Activated CD4-positive, alpha-beta T cell treated with anti-CD3 and anti-CD28 coated beads, Interleukin-2, amount 50 U/mL, for 16 hours (primary cell): ENCODE measurements around the gene VSTM2B.

Experiments
- DNase-seq: peaks from one replicate; pipeline ENCODE4 v3.0.0-alpha.2; 2020

VSTM2B gene

GRCh38 chr19:29497241-29497640, 28.6 kb upstream of the VSTM2B start:
- no peak for DNase-seq

DNA sequence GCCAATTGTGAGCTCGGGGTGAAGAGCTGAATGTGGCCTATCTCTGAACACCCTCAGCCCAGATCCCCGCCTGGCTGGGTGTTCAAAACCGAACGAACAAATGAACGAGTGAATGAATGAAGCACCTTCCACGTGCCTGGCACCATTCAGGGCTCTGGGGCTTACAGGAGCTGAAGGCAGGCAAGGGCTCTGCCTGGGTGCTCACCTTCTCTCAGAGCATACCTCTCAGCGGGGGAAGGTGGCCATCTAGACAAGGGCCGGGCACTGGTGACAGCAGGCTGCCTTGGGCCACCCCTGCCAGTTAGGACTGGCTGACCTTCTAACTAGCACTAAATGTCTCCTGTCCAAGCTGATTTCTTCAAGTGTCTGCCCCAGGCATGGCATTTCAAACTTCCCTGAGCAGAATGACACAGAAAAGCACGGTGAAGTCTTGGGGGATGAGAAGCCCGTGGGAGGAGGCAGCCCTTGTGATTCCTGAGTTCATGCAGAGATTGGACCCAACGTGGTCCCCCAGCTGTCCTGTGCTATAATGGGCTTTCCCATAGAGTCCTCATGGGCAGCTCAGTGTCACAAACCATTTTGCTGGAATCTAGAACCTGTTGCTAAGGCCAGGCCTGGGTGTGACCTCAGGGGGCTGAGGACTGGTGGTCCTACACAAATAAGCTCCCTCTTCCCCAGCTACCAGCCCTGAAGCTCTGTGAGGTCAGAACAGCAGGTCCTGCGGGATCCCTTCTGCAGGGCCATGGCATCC, 27.9 kb upstream of the VSTM2B start:
- no peak for DNase-seq

- DNase-seq: no peak
Measured at GRCh38 chr19:29499261-29499920, 26.4 kb upstream of the VSTM2B start.

DNA sequence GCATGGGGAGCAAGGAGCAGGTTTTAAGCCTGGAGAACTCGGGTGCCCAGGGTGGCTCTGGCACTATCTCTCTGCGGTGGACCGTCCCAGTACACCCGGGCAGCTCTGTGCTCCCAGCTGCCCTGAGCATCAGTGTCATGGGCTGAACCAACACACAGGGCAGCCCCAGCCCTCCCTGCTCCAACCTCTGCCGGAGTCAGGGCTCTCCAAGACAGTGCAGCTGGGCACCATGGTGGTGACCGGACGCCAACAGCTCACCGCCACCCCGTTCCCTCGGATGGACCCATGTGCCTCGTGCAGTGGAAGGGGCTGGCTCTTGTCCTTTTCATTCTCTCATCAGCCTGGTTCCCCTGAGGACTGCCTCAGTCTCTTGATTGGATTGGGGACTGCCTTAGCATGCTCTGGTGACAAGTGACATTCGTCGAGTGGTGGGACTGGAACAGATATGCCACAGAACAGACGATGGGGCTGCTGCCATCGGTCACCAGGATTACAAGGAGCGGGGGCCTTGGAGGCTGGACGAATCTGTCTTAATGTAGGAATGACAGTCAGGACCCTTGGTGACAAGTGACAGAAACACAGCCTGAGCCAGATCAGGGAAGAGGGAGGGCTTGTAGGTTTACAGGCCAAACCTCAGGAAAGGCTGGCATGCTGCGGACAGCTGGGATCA, 25.7 kb upstream of the VSTM2B start:
- no peak for DNase-seq

- DNase-seq: no peak
Measured at GRCh38 chr19:29501816-29502580, 23.8 kb upstream of the VSTM2B start.

DNA sequence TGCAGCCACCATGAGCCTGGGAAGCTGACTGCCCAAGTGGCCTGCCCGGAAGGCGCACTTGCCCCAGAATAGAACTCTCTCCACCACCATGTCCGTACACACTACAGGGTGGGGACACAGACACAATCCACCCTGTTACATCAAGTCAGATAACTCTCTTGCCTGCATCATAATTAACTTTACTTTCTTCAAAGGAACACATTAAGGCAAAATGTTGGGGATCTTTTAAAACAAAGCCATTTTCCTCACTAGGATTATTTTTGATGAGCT, 23.3 kb upstream of the VSTM2B start:
- DNase-seq: no peak

DNA sequence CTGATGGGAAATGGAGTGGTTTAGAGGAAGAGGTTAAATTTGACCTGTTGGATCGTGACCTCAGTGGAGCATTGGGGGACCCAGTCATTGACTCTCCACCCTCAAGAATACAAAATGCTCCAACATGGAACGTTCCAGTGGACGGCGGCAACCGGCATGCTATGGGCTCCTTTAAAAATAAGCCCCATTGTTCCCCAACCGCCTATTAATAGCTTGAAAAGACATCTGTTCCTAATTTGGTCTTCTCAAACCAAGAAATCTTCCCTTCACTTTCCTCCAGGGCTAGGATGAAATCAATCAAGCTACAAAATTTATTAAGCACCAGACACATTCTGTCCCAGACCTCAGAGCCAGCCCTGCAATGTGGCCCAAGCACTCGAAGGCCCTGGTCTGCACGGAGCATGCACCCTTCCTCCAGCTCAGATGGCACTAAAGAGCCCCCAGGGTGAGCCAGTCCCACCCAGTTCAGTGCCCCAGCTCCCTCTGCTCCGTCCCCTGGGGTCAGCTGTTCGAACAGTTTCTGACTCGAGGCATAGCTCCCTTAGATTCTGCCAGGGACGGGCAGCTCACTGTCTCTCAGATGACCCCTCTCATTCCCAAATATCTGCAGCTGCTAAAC, 22.5 kb upstream of the VSTM2B start:
- no peak for DNase-seq

DNA sequence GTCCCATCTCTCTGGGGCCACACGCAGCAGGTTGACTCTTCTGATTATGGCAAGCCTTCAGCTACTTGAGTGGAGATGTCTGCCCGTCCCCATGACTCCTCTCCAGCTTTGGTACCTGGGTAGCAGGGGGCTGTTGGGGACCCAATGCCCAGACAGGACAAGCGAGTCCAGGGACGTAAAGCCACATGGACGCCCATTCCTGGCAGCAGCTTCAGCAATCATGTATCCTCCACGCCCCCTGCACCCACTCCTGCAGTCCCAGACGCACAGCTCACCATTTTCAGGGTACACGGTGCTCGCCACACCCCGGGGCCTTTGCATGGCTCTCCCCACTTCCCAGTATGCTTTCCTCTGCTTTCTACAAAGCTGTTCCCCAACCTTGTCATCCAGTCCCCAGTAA, 22.0 kb upstream of the VSTM2B start:
- no peak for DNase-seq

GRCh38 chr19:29504454-29504853, 21.3 kb upstream of the VSTM2B start:
- no peak for DNase-seq

GRCh38 chr19:29505097-29505824, 20.5 kb upstream of the VSTM2B start:
- DNase-seq: no peak

GRCh38 chr19:29506619-29506911, 19.2 kb upstream of the VSTM2B start:
- no peak for DNase-seq

GRCh38 chr19:29507081-29507860, 18.5 kb upstream of the VSTM2B start:
- no peak for DNase-seq

DNA sequence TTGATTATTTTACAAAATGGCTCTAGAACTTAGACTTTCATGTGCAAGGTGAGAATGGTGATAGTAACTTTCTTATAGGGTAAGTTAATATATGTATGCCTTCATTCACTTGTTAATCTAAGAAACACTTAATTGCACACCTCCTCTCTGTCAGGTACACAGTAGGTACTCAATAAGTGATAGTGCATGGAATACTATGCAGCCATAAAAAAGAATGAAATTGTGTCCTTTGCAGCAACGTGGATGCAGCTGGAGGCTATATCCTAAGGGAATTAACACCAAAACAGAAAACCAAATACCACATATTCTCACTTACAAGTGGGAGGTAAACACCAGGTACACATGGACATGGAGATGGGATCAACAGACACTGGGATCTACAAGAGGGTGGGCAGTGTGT, 17.6 kb upstream of the VSTM2B start:
- DNase-seq: no peak

GRCh38 chr19:29509456-29509855, 16.3 kb upstream of the VSTM2B start:
- no peak for DNase-seq

- DNase-seq: no peak
Measured at GRCh38 chr19:29510701-29511265, 15.0 kb upstream of the VSTM2B start.

GRCh38 chr19:29511768-29512167, 14.0 kb upstream of the VSTM2B start:
- no peak for DNase-seq

DNA sequence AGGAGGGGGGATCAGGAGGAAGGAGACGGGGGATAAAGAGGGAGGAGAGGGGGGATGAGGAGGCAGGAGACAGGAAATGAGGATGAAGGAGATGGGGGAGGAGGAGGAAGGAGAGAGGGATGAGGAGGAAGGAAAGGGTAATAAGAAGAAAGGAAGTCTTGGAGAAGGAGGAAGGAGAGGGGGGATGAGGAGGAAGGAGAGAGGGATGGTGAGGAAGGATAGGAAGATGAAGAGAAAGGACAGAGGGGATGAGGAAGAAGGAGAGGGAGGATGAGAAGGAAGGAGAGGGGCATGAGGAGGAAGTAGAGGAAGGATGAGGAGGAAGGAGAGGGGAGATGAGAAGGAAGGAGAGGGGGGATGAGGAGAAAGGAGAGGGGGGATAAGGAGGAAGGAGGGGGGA, 13.0 kb upstream of the VSTM2B start:
- DNase-seq: no peak

- DNase-seq: no peak
Measured at GRCh38 chr19:29514525-29515232, 11.1 kb upstream of the VSTM2B start.

- DNase-seq: no peak
Measured at GRCh38 chr19:29515233-29515619, 10.6 kb upstream of the VSTM2B start.

DNA sequence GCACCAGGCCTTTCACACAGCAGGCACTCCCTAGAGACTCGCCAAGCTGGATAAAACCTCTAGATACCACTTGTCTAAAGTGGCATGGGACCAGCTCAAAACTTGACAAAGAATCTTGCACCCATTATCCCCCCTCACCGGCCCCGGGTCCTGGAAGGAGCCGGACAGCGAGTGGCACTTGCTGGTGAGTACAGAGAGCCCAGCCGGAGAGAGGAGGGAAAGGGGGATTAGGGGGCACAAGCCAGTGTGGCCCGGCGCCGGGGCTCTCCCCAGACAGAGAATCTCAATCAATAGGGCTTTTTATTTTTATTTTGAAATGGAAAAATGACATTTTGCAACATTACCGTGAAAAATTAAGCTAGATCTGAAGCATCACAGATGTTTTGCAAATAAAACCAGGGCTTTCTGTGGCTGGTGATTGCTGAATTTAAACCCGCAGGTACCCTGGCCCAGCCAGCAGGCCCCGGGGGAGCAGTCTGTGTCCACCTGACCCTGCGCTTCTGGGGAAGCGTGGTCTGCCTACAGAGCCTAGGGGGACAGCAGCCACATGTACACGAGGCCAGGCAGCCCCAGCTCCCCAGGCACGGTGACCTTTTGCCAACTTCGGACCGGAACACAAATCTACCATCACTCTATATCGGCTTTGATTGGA, 10.0 kb upstream of the VSTM2B start:
- no peak for DNase-seq
